PFSK-1 (cell line): ENCODE results near the gene PCGF2.

Source experiments
- FOXP2 ChIP-seq: optimal IDR thresholded peaks from 2 replicates; pipeline ENCODE3; 2011; ENCODE audit warnings: borderline replicate concordance, control low read depth, inconsistent platforms; ENCODE audit not compliant: insufficient read depth; ENCODE audit errors: extremely low read length, extremely low read depth
- POLR2AphosphoS5 ChIP-seq: IDR thresholded peaks from 2 replicates; pipeline ENCODE4 v1.6.1; 2012; ENCODE audit warnings: low read depth, mild to moderate bottlenecking, control low read depth, low read length, moderate library complexity
- SIN3A ChIP-seq: IDR thresholded peaks from 2 replicates; pipeline ENCODE4 v1.6.1; 2012; ENCODE audit warnings: mild to moderate bottlenecking, low read length, moderate library complexity, borderline replicate concordance; ENCODE audit not compliant: insufficient read depth
- TAF1 ChIP-seq: IDR thresholded peaks from 2 replicates; pipeline ENCODE4 v1.6.1; 2012; ENCODE audit warnings: low read length, control low read depth, borderline replicate concordance; ENCODE audit not compliant: insufficient read depth
- TF ChIP-seq, protein P1 (sequence below), 2 experiments: IDR thresholded peaks; 2 replicates each; pipeline versions ENCODE4 v1.6.1 to v1.8.0; 2011 to 2012; ENCODE audit warnings: low read depth in 2 of 2, low read length in 2 of 2, control low read depth in 1 of 2, inconsistent platforms in 1 of 2, mild to moderate bottlenecking in 1 of 2, moderate library complexity in 1 of 2; ENCODE audit not compliant: insufficient read depth in 1 of 2

PCGF2 gene

DNA sequence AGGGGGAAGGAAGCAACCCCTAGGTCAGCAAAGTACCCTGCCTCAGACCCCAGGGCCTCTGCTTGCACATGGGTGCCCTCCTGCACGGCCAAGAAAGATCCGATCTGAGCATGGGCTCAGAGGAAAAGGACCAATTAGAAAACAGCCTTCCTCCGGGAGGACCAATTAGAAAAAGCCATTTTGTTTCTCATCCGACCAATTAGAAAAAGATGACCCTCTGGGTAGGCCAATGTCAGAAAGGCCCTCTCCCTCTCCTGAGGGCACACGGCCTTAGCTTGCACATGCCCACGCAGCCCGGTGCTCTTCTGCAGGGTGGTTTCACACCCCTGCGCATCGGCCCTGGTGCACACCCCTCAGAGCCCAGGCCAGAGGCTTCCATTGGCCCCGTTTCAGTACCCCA is 23.1 kb downstream of the PCGF2 start:
- no peak for TF ChIP-seq FOXP2
- TF ChIP-seq TAF1, result no peak
- TF ChIP-seq SIN3A, result no peak
- no peak for TF ChIP-seq POLR2AphosphoS5
- TF ChIP-seq, protein P1, sequence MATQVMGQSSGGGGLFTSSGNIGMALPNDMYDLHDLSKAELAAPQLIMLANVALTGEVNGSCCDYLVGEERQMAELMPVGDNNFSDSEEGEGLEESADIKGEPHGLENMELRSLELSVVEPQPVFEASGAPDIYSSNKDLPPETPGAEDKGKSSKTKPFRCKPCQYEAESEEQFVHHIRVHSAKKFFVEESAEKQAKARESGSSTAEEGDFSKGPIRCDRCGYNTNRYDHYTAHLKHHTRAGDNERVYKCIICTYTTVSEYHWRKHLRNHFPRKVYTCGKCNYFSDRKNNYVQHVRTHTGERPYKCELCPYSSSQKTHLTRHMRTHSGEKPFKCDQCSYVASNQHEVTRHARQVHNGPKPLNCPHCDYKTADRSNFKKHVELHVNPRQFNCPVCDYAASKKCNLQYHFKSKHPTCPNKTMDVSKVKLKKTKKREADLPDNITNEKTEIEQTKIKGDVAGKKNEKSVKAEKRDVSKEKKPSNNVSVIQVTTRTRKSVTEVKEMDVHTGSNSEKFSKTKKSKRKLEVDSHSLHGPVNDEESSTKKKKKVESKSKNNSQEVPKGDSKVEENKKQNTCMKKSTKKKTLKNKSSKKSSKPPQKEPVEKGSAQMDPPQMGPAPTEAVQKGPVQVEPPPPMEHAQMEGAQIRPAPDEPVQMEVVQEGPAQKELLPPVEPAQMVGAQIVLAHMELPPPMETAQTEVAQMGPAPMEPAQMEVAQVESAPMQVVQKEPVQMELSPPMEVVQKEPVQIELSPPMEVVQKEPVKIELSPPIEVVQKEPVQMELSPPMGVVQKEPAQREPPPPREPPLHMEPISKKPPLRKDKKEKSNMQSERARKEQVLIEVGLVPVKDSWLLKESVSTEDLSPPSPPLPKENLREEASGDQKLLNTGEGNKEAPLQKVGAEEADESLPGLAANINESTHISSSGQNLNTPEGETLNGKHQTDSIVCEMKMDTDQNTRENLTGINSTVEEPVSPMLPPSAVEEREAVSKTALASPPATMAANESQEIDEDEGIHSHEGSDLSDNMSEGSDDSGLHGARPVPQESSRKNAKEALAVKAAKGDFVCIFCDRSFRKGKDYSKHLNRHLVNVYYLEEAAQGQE (IDR thresholded peaks at IDR 0.05; ENCODE audit: insufficient read depth in 1 of 2, low read depth in 2 of 2, low read length in 2 of 2), result no peak

DNA sequence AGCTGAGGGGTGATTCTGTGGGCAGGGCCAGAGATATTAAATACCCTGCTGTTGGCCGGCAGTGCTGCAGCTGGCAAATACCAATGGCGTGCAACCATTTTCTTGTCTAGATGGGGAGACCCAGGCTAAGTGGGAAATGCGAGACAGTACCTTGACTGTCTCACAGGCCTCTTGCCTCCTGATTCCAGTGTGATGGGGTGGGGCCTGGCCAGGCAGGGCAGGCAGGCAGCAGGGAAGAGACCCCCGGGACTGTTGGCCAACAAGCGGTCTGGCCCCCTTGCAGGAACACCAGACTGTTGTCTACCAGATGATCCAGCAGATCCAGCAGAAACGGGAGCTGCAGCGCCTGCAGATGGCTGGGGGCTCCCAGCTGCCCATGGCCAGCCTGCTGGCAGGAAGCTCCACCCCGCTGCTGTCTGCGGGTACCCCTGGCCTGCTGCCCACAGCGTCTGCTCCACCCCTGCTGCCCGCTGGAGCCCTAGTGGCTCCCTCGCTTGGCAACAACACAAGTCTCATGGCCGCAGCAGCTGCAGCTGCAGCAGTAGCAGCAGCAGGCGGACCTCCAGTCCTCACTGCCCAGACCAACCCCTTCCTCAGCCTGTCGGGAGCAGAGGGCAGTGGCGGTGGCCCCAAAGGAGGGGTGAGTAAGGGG is 23.7 kb downstream of the PCGF2 start:
- TF ChIP-seq, protein P1 (IDR thresholded peaks at IDR 0.05; ENCODE audit: insufficient read depth in 1 of 2, low read depth in 2 of 2, low read length in 2 of 2), result no peak
- TF ChIP-seq POLR2AphosphoS5 (no peak), SIN3A (no peak), FOXP2 (no peak), TAF1 (no peak)

DNA sequence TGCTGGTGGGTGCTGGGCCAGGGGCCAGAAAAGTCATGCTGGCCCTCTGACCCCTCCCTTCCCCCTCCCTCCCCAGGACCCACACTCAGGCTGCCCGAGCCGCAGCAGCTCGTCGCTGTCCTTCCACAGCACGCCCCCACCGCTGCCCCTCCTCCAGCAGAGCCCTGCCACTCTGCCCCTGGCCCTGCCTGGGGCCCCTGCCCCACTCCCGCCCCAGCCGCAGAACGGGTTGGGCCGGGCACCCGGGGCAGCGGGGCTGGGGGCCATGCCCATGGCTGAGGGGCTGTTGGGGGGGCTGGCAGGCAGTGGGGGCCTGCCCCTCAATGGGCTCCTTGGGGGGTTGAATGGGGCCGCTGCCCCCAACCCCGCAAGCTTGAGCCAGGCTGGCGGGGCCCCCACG is 26.3 kb downstream of the PCGF2 start:
- TF ChIP-seq TAF1 (no peak), FOXP2 (no peak), SIN3A (no peak), POLR2AphosphoS5 (no peak)
- TF ChIP-seq, protein P1 (IDR thresholded peaks at IDR 0.05; ENCODE audit: insufficient read depth in 1 of 2, low read depth in 2 of 2, low read length in 2 of 2), result no peak

DNA sequence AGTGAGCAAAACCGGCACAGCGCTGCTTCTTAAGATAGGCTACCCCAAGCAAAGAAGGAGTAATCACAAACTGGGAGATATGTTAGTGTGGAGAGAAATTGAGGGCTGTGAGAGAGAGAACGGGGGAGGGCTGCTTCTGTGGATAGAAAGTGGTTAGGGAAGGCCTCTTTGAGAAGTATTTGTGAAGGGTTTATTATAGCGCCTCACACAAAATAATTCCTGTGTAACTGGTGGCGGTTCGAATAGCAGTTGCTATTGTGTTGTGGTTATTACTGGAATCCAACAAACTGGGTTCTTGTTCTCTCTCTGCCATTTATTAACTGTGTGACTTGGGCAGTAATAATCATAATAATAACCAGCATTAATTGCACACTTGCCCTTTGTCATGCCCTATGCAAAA is 27.2 kb downstream of the PCGF2 start:
- no peak for TF ChIP-seq TAF1
- no peak for TF ChIP-seq FOXP2
- no peak for TF ChIP-seq POLR2AphosphoS5
- no peak for TF ChIP-seq SIN3A
- TF ChIP-seq, protein P1 (IDR thresholded peaks at IDR 0.05; ENCODE audit: insufficient read depth in 1 of 2, low read depth in 2 of 2, low read length in 2 of 2), result no peak
